Activated CD4-positive, alpha-beta T cell treated with anti-CD3 and anti-CD28 coated beads, Interleukin-2, amount 50 U/mL, for 16 hours (primary cell): Measurements from ENCODE around the gene DKC1.

Experiments used
- DNase-seq: peaks from one replicate; pipeline ENCODE4 v3.0.0-alpha.2; 2020

Gene DKC1

GRCh38 chrX:154738011-154738738 is 24.5 kb upstream of the DKC1 start:
- DNase-seq = peak; percentile 69

- DNase-seq = no peak
These were observed 22.7 kb upstream of the DKC1 start for GRCh38 chrX:154739952-154740465.

- no peak for DNase-seq
These were observed 20.1 kb upstream of the DKC1 start for GRCh38 chrX:154742613-154743012.

GRCh38 chrX:154748712-154749339 is 13.8 kb upstream of the DKC1 start:
- DNase-seq = peak; percentile 80

- DNase-seq = no peak
These were observed 12.8 kb upstream of the DKC1 start for GRCh38 chrX:154749856-154750255.

GRCh38 chrX:154750301-154751202 is 12.1 kb upstream of the DKC1 start, which contains the start of gene GAB3:
TSS of gene GAB3 (minus strand) at chrX:154751077. CDS start at chrX:154751025, 52 bp downstream.
- no peak for DNase-seq

GRCh38 chrX:154751203-154751668 is 11.4 kb upstream of the DKC1 start:
- no peak for DNase-seq

- DNase-seq = no peak
These were observed 10.9 kb upstream of the DKC1 start for GRCh38 chrX:154751669-154752271.

- DNase-seq = no peak
These were observed 4.0 kb upstream of the DKC1 start for GRCh38 chrX:154758696-154759095.

GRCh38 chrX:154761977-154762536 is 607 bp upstream of the DKC1 start:
- no peak for DNase-seq

GRCh38 chrX:154774622-154775021 is 12.0 kb downstream of the DKC1 start:
- DNase-seq = no peak

- peak; percentile 35 for DNase-seq
These were observed 13.0 kb downstream of the DKC1 start for GRCh38 chrX:154775419-154776349.

GRCh38 chrX:154776753-154777152 is 14.1 kb downstream of the DKC1 start:
- DNase-seq = no peak

- DNase-seq = no peak
These were observed 16.6 kb downstream of the DKC1 start for GRCh38 chrX:154779261-154779660.

- no peak for DNase-seq
These were observed 18.3 kb downstream of the DKC1 start for GRCh38 chrX:154780968-154781367.

- no peak for DNase-seq
These were observed 21.7 kb downstream of the DKC1 start for GRCh38 chrX:154784149-154784995.

GRCh38 chrX:154785716-154786115 is 23.1 kb downstream of the DKC1 start:
- DNase-seq = no peak

GRCh38 chrX:154791467-154791866 is 28.8 kb downstream of the DKC1 start:
- DNase-seq = no peak

- DNase-seq = no peak
These were observed 29.3 kb downstream of the DKC1 start for GRCh38 chrX:154791939-154792338.
